GM12878 (cell line): ENCODE results near the gene SOX6. TPM values are rescaled to one million over a fixed set of nuclear protein-coding genes. Genes with fewer than 3 reads are reported as not detected.

Experiments
- ATAC-seq: fragments of 200-7000 bp; cut with Tn5 transposase; 3 replicates; pipeline ENCODE4 v1.9.1; 2020; ENCODE audit warnings: mild to moderate bottlenecking, moderate library complexity
- BruUV-seq: library from RNA; stranded (reverse); fragments of 400-500 nt; replicated peaks from 2 replicates; lab custom pipeline; 2021; lab: Mats Ljungman, UMichigan
- CTCF ChIA-PET: fragments of 300-600 bp; sonication (Branson Sonifier 250); formaldehyde crosslinking; extraction: SDS; loops from one replicate; lab custom pipeline; 2021; ENCODE audit warnings: inconsistent platforms; lab: Yijun Ruan, JAX
- POLR2A ChIA-PET: fragments of 350-600 bp; formaldehyde crosslinking; extraction: SDS; loops from one replicate; lab custom pipeline; 2021; ENCODE audit warnings: inconsistent platforms; lab: Charles Lee
- RAD21 ChIA-PET: fragments of 300-600 bp; sonication (Branson Sonifier 250); formaldehyde crosslinking; loops from one replicate; lab custom pipeline; 2023; ENCODE audit warnings: antibody characterized with exemption; ENCODE audit not compliant: unreplicated experiment; lab: Charles Lee
- SMC1A ChIA-PET: fragments of 300-600 bp; sonication (Branson Sonifier 250); formaldehyde crosslinking; loops from one replicate; lab custom pipeline; 2023; ENCODE audit not compliant: unreplicated experiment, uncharacterized antibody; lab: Charles Lee
- DNase-seq: peaks from one replicate; pipeline ENCODE4 v3.0.0-alpha.2; 2011; ENCODE audit warnings: low read depth, low spot score
- FAIRE-seq: peaks from 3 replicates; lab custom pipeline; 2011; peaks lifted over from hg19 to GRCh38; lab: Jason Lieb, UNC
- H2AFZ ChIP-seq: 2 replicates; pipeline ENCODE4 v1.6.0; 2011; ENCODE audit warnings: low read depth, low read length, control low read depth; ENCODE audit not compliant: control insufficient read depth
- H3K27ac ChIP-seq: 2 replicates; pipeline ENCODE4 v1.5.1; 2011; ENCODE audit warnings: control low read depth; ENCODE audit not compliant: control insufficient read depth, insufficient read depth
- H3K27me3 ChIP-seq, 2 experiments: replicated peaks in 1 of 2; 2 replicates each; pipeline versions ENCODE4 v1.6.0 to v1.6.1; 2011; ENCODE audit warnings: low read length in 1 of 2; ENCODE audit not compliant: control insufficient read depth in 2 of 2, insufficient read depth in 2 of 2
- H3K36me3 ChIP-seq, 2 experiments: 2 replicates each; pipeline ENCODE4 v1.5.1; 2011; ENCODE audit warnings: low read length in 1 of 2; ENCODE audit not compliant: control insufficient read depth in 2 of 2, insufficient read depth in 2 of 2
- H3K4me1 ChIP-seq: 2 replicates; pipeline ENCODE4 v1.6.1; 2011; ENCODE audit warnings: mild to moderate bottlenecking, low read length, moderate library complexity, mixed read lengths; ENCODE audit not compliant: control insufficient read depth, insufficient read depth
- H3K4me2 ChIP-seq: 2 replicates; pipeline ENCODE4 v1.6.0; 2011; ENCODE audit warnings: control low read depth; ENCODE audit not compliant: control insufficient read depth, insufficient read depth
- H3K4me3 ChIP-seq: fragments of 200-600 bp; sonication (generic); 2 replicates; pipeline ENCODE4 v1.5.1; 2016
- H3K79me2 ChIP-seq: 2 replicates; pipeline ENCODE4 v1.6.0; 2011; ENCODE audit warnings: low read length; ENCODE audit not compliant: control insufficient read depth, insufficient read depth
- H3K9ac ChIP-seq: 2 replicates; pipeline ENCODE4 v1.8.0; 2011; ENCODE audit warnings: low read length, control low read depth, mixed read lengths; ENCODE audit not compliant: control insufficient read depth, insufficient read depth
- H3K9me3 ChIP-seq: replicated peaks from 3 replicates; pipeline ENCODE4 v1.5.1; 2011; ENCODE audit warnings: mild to moderate bottlenecking, low read length; ENCODE audit not compliant: control insufficient read depth, insufficient read depth
- H4K20me1 ChIP-seq: 2 replicates; pipeline ENCODE4 v1.6.0; 2011; ENCODE audit not compliant: control insufficient read depth, insufficient read depth
- HSF1 ChIP-seq: fragments of 150-350 bp; IDR thresholded peaks from 2 replicates; pipeline ENCODE4 v1.6.1; 2014; ENCODE audit warnings: mild to moderate bottlenecking, low read depth, low read length
- IKZF2 ChIP-seq, 2 experiments: fragments of 450-650 bp; IDR thresholded peaks; 2 replicates each; pipeline ENCODE4 v1.6.1; 2017; ENCODE audit warnings: mild to moderate bottlenecking in 2 of 2, moderate library complexity in 2 of 2
- PAX5 ChIP-seq: IDR thresholded peaks from 2 replicates; pipeline ENCODE4 v1.6.1; 2011; ENCODE audit warnings: low read depth, low read length, borderline replicate concordance
- WGBS: methylation state at CpG from one replicate; pipeline ENCODE4 v1.1.6; 2016; ENCODE audit warnings: low lambda C conversion rate; ENCODE audit not compliant: insufficient replicate concordance, insufficient coverage; ENCODE audit errors: missing lambda C conversion rate; 5-methylcytosine and 5-hydroxymethylcytosine counted together
- in situ Hi-C: fragments of 300-500 bp; cut with MboI; formaldehyde crosslinking; loops from 9 replicates; pipeline ENCODE4 v1.14.3; 2018; ENCODE audit warnings: mixed read lengths
- intact Hi-C: fragments of 100-400 bp; cut with micrococcal nuclease; formaldehyde crosslinking; loops from one replicate; pipeline ENCODE4 v1.14.2; 2022; ENCODE audit not compliant: unreplicated experiment
- polyA plus RNA-seq, 11 experiments: library from polyadenylated mRNA; depleted of rRNA in 4 of 11; unstranded in 6 of 11; stranded (reverse) in 5 of 11; fragments of >200 nt; fragmentation: Nextera tagmentation in 4 of 11; fragmentation: Illumina TruSeq in 1 of 11; extraction: Ambion mirVana in 4 of 11; extraction: Trizol in 1 of 11; gene quantifications; 1 replicate in 1 of 11; 2 replicates in 10 of 11; pipeline versions ENCODE4 v1.2.1 to v1.2.3, GENCODE V29; 2011 to 2016; ENCODE audit warnings: inconsistent platforms in 2 of 11, missing spikeins in 2 of 11, low read depth in 1 of 11
- total RNA-seq, 4 experiments: library from RNA; depleted of rRNA in 3 of 4; stranded (reverse); fragments of >200 nt in 3 of 4; fragmentation: Illumina TruSeq in 1 of 4; extraction: Trizol in 1 of 4; gene quantifications; 2 replicates each; pipeline versions ENCODE4 v1.2.1 to v1.2.3, GENCODE V29; 2013 to 2021
- TF ChIP-seq, protein P1 (sequence below): fragments of 450-650 bp; IDR thresholded peaks from 2 replicates; pipeline ENCODE4 v1.6.1; 2017; ENCODE audit warnings: mild to moderate bottlenecking, low read depth, inconsistent platforms; ENCODE audit not compliant: poor library complexity, severe bottlenecking

SOX6 gene
- total and polyA plus RNA-seq, 10 of the 15 experiments (the other 5 are each of a cell fraction or from before 2014, with no cell fraction given): 0.03 to 0.71 (median 0.29) TPM; not detected in 4

DNA sequence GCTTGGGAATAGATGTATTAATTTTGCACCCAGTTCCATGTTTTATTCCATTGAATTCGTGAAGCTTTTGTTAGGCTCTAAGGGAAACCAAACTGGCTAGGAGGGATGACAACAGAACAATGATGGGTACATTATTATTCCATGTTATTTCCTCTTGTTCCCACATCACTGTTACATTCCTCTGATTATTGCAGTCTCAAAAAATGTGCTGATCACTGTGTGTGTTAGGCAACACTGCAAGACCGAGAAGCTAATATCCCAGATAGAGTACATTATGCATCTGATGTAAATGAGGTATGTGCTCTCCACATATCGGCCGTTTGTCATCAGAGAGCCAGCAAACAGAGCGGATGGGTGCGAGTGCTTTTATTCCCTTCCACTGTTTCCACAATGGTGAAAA lies 327.9 kb downstream of the SOX6 start:
- RAD21 ChIA-PET: no interaction called here
- Histone ChIP-seq H3K9me3 (no peaks in the 10 kb centered on the region), H3K79me2 (no peaks in the 10 kb centered on the region), H3K9ac (no peak overlapping the region), H3K4me2 (no peak overlapping the region), H3K4me1 (no peaks in the 10 kb centered on the region), H4K20me1 (no peaks in the 10 kb centered on the region), H3K27me3 (no peaks in the 10 kb centered on the region), H2AFZ (no peak overlapping the region), H3K36me3 (no peaks in the 10 kb centered on the region), H3K27ac (no peak overlapping the region), H3K4me3 (no peak overlapping the region)
- POLR2A ChIA-PET: no interaction called here
- no peak for ATAC-seq
- whole genome bisulfite sequencing: 49% methylated on average over 6 of the region's 6 CpGs
- FAIRE-seq: no peak
- CTCF ChIA-PET: no interaction called here
- TF ChIP-seq HSF1 (no peak), PAX5 (no peak), IKZF2 (IDR thresholded peaks at IDR 0.05) (no peak)
- TF ChIP-seq, protein P1, sequence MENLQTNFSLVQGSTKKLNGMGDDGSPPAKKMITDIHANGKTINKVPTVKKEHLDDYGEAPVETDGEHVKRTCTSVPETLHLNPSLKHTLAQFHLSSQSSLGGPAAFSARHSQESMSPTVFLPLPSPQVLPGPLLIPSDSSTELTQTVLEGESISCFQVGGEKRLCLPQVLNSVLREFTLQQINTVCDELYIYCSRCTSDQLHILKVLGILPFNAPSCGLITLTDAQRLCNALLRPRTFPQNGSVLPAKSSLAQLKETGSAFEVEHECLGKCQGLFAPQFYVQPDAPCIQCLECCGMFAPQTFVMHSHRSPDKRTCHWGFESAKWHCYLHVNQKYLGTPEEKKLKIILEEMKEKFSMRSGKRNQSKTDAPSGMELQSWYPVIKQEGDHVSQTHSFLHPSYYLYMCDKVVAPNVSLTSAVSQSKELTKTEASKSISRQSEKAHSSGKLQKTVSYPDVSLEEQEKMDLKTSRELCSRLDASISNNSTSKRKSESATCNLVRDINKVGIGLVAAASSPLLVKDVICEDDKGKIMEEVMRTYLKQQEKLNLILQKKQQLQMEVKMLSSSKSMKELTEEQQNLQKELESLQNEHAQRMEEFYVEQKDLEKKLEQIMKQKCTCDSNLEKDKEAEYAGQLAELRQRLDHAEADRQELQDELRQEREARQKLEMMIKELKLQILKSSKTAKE: no peak
- in situ Hi-C loops (no loop called here), intact Hi-C loops (no loop called here)
- BruUV-seq: no TSS peak
- no peak for DNase-seq
- SMC1A ChIA-PET: no interaction called here
